ENCODE data around the gene RDH12. TPM values are rescaled to one million over a fixed set of nuclear protein-coding genes. Genes with fewer than 3 reads are reported as not detected.

RDH12 gene
- total RNA-seq, 2 experiments from 2014 or later, result not detected

GRCh38 chr14:67768219-67768618 lies 66.5 kb downstream of the RDH12 start:
- ChIA-PET CTCF (ENCODE audit: unreplicated experiment) (no interaction called here), POLR2A (no interaction called here)
- no peaks in the 10 kb centered on the region for H3K9me3 ChIP-seq (ENCODE audit: low read length)
- H3K4me3 ChIP-seq (ENCODE audit: low read depth, low read length, poor library complexity, severe bottlenecking), result no peak overlapping the region
- no peak for DNase-seq (ENCODE audit: low spot score)
- peaks cover 93% of the 10 kb centered on the region for H3K36me3 ChIP-seq (ENCODE audit: insufficient read depth, low read length)
- intact Hi-C loops (cut with micrococcal nuclease; ENCODE audit: unreplicated experiment), result no loop called here
- H3K4me1 ChIP-seq (ENCODE audit: insufficient read depth, low read length, poor library complexity, severe bottlenecking), result no peaks in the 10 kb centered on the region
- no peaks in the 10 kb centered on the region for H3K79me2 ChIP-seq (ENCODE audit: insufficient read depth, low read depth, low read length)
- H2AFZ ChIP-seq (ENCODE audit: low read length), result no peak overlapping the region
- TF ChIP-seq CTCF (conservative IDR thresholded peaks at IDR 0.05; ENCODE audit: low read length) (no peak), EZH2phosphoT487 (IDR thresholded peaks at IDR 0.05; ENCODE audit: borderline replicate concordance, low read depth, low read length) (no peak)
- H3K4me2 ChIP-seq (ENCODE audit: low read length), result no peak overlapping the region
- no peak overlapping the region for H3K27ac ChIP-seq (ENCODE audit: low read depth, low read length, poor library complexity, severe bottlenecking)
- BruUV-seq (replicated peaks), result no TSS peak
- H4K20me1 ChIP-seq (ENCODE audit: insufficient read depth, low read length), result no peaks in the 10 kb centered on the region
- no peaks in the 10 kb centered on the region for H3K9me2 ChIP-seq (ENCODE audit: insufficient read depth, low read length)

DNA sequence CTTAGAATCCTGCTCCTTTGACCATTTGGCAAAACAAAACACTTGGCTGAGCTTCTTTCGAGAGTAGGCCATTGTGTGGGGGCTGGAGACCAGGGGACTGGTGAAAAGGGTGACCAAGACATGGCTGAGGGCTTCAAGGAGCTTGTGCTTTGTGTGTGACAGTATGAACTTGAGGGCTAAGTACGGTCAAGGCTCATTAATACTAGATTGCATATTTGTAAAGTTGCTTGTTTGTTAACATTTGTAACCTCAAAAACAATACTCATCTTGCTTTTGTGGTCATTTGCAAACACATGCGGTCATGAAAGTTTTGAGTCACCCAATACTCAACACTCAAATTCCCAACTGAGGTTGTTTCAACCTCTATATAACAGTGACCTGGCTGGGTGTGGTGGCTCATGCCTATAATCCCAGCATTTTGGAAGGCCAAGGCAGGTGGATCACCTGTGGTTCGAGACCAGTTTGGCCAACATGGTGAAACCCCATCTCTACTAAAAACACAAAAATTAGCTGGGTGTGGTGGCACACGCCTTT lies 72.2 kb downstream of the RDH12 start:
- no peaks in the 10 kb centered on the region for H3K4me1 ChIP-seq (ENCODE audit: insufficient read depth, low read length, poor library complexity, severe bottlenecking)
- no peak overlapping the region for H3K27ac ChIP-seq (ENCODE audit: low read depth, low read length, poor library complexity, severe bottlenecking)
- no peak overlapping the region for H2AFZ ChIP-seq (ENCODE audit: low read length)
- no TSS peak for BruUV-seq (replicated peaks)
- H4K20me1 ChIP-seq (ENCODE audit: insufficient read depth, low read length), result no peaks in the 10 kb centered on the region
- DNase-seq (ENCODE audit: low spot score), result no peak
- H3K79me2 ChIP-seq (ENCODE audit: insufficient read depth, low read depth, low read length), result no peaks in the 10 kb centered on the region
- no peak for TF ChIP-seq EZH2phosphoT487 (IDR thresholded peaks at IDR 0.05; ENCODE audit: borderline replicate concordance, low read depth, low read length)
- no peak for TF ChIP-seq CTCF (conservative IDR thresholded peaks at IDR 0.05; ENCODE audit: low read length)
- intact Hi-C loops (cut with micrococcal nuclease; ENCODE audit: unreplicated experiment), result no loop called here
- POLR2A ChIA-PET, result no interaction called here
- no peaks in the 10 kb centered on the region for H3K9me2 ChIP-seq (ENCODE audit: insufficient read depth, low read length)
- no peak overlapping the region for H3K4me3 ChIP-seq (ENCODE audit: low read depth, low read length, poor library complexity, severe bottlenecking)
- H3K36me3 ChIP-seq (ENCODE audit: insufficient read depth, low read length), result peaks cover 97% of the 10 kb centered on the region
- no peaks in the 10 kb centered on the region for H3K9me3 ChIP-seq (ENCODE audit: low read length)
- no peak overlapping the region for H3K4me2 ChIP-seq (ENCODE audit: low read length)
- CTCF ChIA-PET (ENCODE audit: unreplicated experiment), result no interaction called here

GRCh38 chr14:67776653-67777322 lies 75.1 kb downstream of the RDH12 start:
- intact Hi-C loops (cut with micrococcal nuclease; ENCODE audit: unreplicated experiment), result no loop called here
- ChIA-PET POLR2A (no interaction called here), CTCF (ENCODE audit: unreplicated experiment) (no interaction called here)

More at GRCh38 chr14:67776653-67777322, 75.1 kb downstream of the RDH12 start:
- Histone ChIP-seq H4K20me1 (ENCODE audit: insufficient read depth, low read length) (no peaks in the 10 kb centered on the region), H3K9me3 (ENCODE audit: low read length) (no peaks in the 10 kb centered on the region), H3K79me2 (ENCODE audit: insufficient read depth, low read depth, low read length) (no peaks in the 10 kb centered on the region), H3K27ac (ENCODE audit: low read depth, low read length, poor library complexity, severe bottlenecking) (no peak overlapping the region), H3K36me3 (ENCODE audit: insufficient read depth, low read length) (peaks cover 91% of the 10 kb centered on the region), H3K4me1 (ENCODE audit: insufficient read depth, low read length, poor library complexity, severe bottlenecking) (no peaks in the 10 kb centered on the region), H3K9me2 (ENCODE audit: insufficient read depth, low read length) (no peaks in the 10 kb centered on the region), H3K4me2 (ENCODE audit: low read length) (no peak overlapping the region), H2AFZ (ENCODE audit: low read length) (no peak overlapping the region), H3K4me3 (ENCODE audit: low read depth, low read length, poor library complexity, severe bottlenecking) (no peak overlapping the region)
- no TSS peak for BruUV-seq (replicated peaks)
- TF ChIP-seq EZH2phosphoT487 (IDR thresholded peaks at IDR 0.05; ENCODE audit: borderline replicate concordance, low read depth, low read length) (no peak), CTCF (conservative IDR thresholded peaks at IDR 0.05; ENCODE audit: low read length) (no peak)
- no peak for DNase-seq (ENCODE audit: low spot score)
